Activated T-helper 1 cell treated with anti-CD3 and anti-CD28 coated beads, Interleukin-2, amount 50 U/mL, for 16 hours (primary cell): Measurements from ENCODE around the gene HEPN1.
"Not testable (repeated sequence)": the region's sequence is repeated elsewhere in the genome, so short reads cannot be mapped to it uniquely, and the experiment has no call there.

Source experiments
- DNase-seq, 2 donors: peaks; one replicate each; pipeline ENCODE4 v3.0.0-alpha.2; 2020; ENCODE audit warnings: low read depth in 1 of 2, low spot score in 1 of 2

HEPN1 gene

GRCh38 chr11:124942466-124943253 is 23.6 kb downstream of the HEPN1 start:
- DNase-seq = no peak

GRCh38 chr11:124943254-124943616 is 24.2 kb downstream of the HEPN1 start:
- DNase-seq = no peak

GRCh38 chr11:124943741-124944140 is 24.7 kb downstream of the HEPN1 start:
- no peak for DNase-seq

- DNase-seq = no peak
These were observed 25.5 kb downstream of the HEPN1 start for GRCh38 chr11:124944565-124944964.

GRCh38 chr11:124945826-124946225 is 26.8 kb downstream of the HEPN1 start:
- DNase-seq = no peak

GRCh38 chr11:124946735-124947141 is 27.7 kb downstream of the HEPN1 start:
- DNase-seq = no peak

- DNase-seq = no peak
These were observed 31.7 kb downstream of the HEPN1 start for GRCh38 chr11:124950601-124951330.

GRCh38 chr11:124951341-124951740 is 32.3 kb downstream of the HEPN1 start:
- DNase-seq = no peak

GRCh38 chr11:124953753-124954589 is 34.9 kb downstream of the HEPN1 start, which contains the start of gene CCDC15:
TSS of gene CCDC15 (plus strand) at chr11:124954202. CDS start at chr11:124954733, 531 bp downstream.
- peak; percentile 89 to 91 for DNase-seq

- no peak for DNase-seq
These were observed 35.5 kb downstream of the HEPN1 start for GRCh38 chr11:124954590-124954955.

GRCh38 chr11:124955035-124955434 is 36.0 kb downstream of the HEPN1 start:
- no peak for DNase-seq

GRCh38 chr11:124961972-124962609 is 43.0 kb downstream of the HEPN1 start:
- DNase-seq = no peak

GRCh38 chr11:124968197-124968596 is 49.1 kb downstream of the HEPN1 start:
- not testable (repeated sequence) for DNase-seq
